ENCODE data around the gene ATL3. TPM values are rescaled to one million over a fixed set of nuclear protein-coding genes. Genes with fewer than 3 reads are reported as not detected.

ATL3 gene
- total and polyA plus RNA-seq, 2 of the 13 experiments (the other 11 are each of a cell fraction or from before 2014, with no cell fraction given): not detected

DNA sequence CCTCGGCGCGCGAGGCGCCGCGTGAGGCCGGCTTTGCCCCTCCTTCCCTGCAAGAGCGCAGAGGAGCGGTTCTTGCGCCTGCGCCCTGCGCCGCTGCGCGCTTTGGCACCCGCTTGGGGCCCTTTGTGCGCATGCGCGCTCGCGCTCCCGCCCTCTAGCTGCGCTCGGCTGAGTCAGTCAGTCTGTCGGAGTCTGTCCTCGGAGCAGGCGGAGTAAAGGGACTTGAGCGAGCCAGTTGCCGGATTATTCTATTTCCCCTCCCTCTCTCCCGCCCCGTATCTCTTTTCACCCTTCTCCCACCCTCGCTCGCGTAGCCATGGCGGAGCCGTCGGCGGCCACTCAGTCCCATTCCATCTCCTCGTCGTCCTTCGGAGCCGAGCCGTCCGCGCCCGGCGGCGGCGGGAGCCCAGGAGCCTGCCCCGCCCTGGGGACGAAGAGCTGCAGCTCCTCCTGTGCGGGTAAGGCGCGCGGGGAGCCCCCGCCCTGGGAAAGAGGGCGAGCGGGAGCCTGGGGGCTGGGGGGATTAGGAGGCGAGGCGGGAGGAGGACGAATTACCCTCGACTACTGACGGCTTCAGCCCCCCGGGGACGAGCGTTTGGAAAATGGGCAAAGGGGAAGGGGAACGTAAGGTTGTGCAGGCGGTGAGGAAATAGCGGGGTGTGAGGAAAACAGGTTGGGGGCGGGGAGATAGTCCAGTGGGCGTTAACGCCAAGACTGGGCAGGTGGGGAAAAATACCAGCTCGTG is 10.3 kb upstream of the ATL3 start, which contains the start of gene RTN3 (continued):
- TF ChIP-seq, protein P1, sequence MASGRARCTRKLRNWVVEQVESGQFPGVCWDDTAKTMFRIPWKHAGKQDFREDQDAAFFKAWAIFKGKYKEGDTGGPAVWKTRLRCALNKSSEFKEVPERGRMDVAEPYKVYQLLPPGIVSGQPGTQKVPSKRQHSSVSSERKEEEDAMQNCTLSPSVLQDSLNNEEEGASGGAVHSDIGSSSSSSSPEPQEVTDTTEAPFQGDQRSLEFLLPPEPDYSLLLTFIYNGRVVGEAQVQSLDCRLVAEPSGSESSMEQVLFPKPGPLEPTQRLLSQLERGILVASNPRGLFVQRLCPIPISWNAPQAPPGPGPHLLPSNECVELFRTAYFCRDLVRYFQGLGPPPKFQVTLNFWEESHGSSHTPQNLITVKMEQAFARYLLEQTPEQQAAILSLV (CRISPR knock-in tag; IDR thresholded peaks at IDR 0.05; ENCODE audit: borderline replicate concordance): peak; percentile 51; the same call in 1 of the 2 replicates

DNA sequence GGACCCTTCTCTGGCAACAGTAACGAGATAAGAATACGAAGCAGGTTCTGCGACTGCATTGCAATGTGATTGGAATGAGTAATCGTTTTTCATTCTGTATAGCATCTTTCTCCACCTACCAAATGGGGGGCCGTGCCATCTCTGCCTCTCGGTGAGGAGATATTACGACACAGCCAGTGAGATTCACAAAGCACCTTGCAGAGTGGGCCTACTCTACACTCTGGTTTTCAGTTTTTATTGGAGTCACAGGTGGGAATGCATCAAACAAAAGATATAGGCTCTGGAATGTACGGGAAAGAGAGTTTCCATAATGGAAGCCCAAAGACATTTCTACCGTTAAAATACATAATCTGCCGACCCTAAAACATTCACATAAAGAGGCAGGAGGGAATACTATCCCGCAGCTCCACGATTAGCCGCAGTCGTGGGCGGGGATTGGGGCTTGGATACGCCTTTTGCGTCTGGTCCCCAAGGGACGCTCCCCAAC is 9.7 kb upstream of the ATL3 start:
- Histone ChIP-seq H3K4me3 (replicated peaks in 1 of 3; ENCODE audit: insufficient read depth in 1 of 3, low read depth in 2 of 3, low read length in 3 of 3) (peak overlapping the region; percentile 29 to 83 (median 44); a peak in 5 of 6 replicates), H3K79me2 (ENCODE audit: insufficient read depth, low read length) (peaks cover 24% of the 10 kb centered on the region), H3K9ac (ENCODE audit: insufficient read depth, low read depth, low read length) (peak overlapping the region; percentile 77; the same call in 1 of the 2 replicates), H3K36me3 (replicated peaks in 1 of 2; ENCODE audit: control insufficient read depth in 1 of 2, insufficient read depth in 2 of 2, low read length in 2 of 2) (no peaks in the 10 kb centered on the region), H3K27me3 (ENCODE audit: control insufficient read depth in 1 of 2, insufficient read depth in 2 of 2, low read length in 2 of 2) (peaks cover 0 to 4% of the 10 kb centered on the region in 2 experiments; a peak in 2 of 5 replicates), H3K9me3 (ENCODE audit: low read length) (no peaks in the 10 kb centered on the region), H3K27ac (ENCODE audit: extremely low read length, insufficient read depth, low read length) (no peak overlapping the region), H2AFZ (ENCODE audit: low read length) (peak overlapping the region; percentile 96), H3K4me1 (ENCODE audit: insufficient read depth, low read length) (peaks cover 28% of the 10 kb centered on the region), H3K4me2 (ENCODE audit: low read depth, low read length) (peak overlapping the region; percentile 92), H4K20me1 (ENCODE audit: insufficient read depth, low read length) (no peaks in the 10 kb centered on the region; the same call in 1 of the 2 replicates)
- in situ Hi-C loops (cut with HindIII; ENCODE audit: extremely low pct_ligation_motif_present, low pct_unique_long_range_greater_than_20kb): no loop called here
- WGBS (ENCODE audit: low lambda C conversion rate): 22% methylated on average over 11 of the region's 18 CpGs
- intact Hi-C loops (cut with micrococcal nuclease; ENCODE audit: unreplicated experiment): loop anchor here (5.0 kb wide), 1 partner anchor 56 kb away; no protein-coding TSS in a partner anchor
- no TSS peak for BruUV-seq (replicated peaks)
- FAIRE-seq (no peak), ATAC-seq (no peak), DNase-seq (ENCODE audit: low spot score) (no peak)
- CTCF ChIA-PET (ENCODE audit: low intra/inter-chr PET ratio, low total read pairs): no interaction called here
- POLR2A ChIA-PET: interaction anchor here (0.6 to 2.8 kb wide), 11 partner anchors 7 to 674 kb away, joined by 3 to 16 read pairs (median 4); partner anchors contain the start of gene ZFTA
- TF ChIP-seq ZNF335 (CRISPR knock-in tag; IDR thresholded peaks at IDR 0.05) (no peak), RELA (CRISPR knock-in tag; IDR thresholded peaks at IDR 0.05) (no peak), KLF9 (CRISPR knock-in tag; IDR thresholded peaks at IDR 0.05; ENCODE audit: low read depth) (no peak), ZNF484 (CRISPR knock-in tag; IDR thresholded peaks at IDR 0.05; ENCODE audit: borderline replicate concordance, low read depth) (no peak), YEATS4 (CRISPR knock-in tag; IDR thresholded peaks at IDR 0.05; ENCODE audit: borderline replicate concordance) (peak; percentile 2; the same call in 1 of the 2 replicates), ATAD3A (CRISPR knock-in tag; IDR thresholded peaks at IDR 0.05) (no peak), REPIN1 (CRISPR knock-in tag; IDR thresholded peaks at IDR 0.05; ENCODE audit: borderline replicate concordance, low read depth) (peak; percentile 16; the same call in 1 of the 2 replicates), ARHGAP35 (CRISPR knock-in tag; IDR thresholded peaks at IDR 0.05; ENCODE audit: borderline replicate concordance) (no peak), ZNF709 (CRISPR knock-in tag; IDR thresholded peaks at IDR 0.05) (no peak; the same call in 1 of the 2 replicates), ZNF354B (CRISPR knock-in tag; IDR thresholded peaks at IDR 0.05) (0 out of 2 replicates have a peak, but pooled peaks have one; percentile 43), PAX8 (CRISPR knock-in tag; IDR thresholded peaks at IDR 0.05; ENCODE audit: borderline replicate concordance) (no peak)
- TF ChIP-seq, protein P2, sequence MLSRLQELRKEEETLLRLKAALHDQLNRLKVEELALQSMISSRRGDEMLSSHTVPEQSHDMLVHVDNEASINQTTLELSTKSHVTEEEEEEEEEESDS (CRISPR knock-in tag; IDR thresholded peaks at IDR 0.05; ENCODE audit: borderline replicate concordance): no peak
- TF ChIP-seq, protein P3, sequence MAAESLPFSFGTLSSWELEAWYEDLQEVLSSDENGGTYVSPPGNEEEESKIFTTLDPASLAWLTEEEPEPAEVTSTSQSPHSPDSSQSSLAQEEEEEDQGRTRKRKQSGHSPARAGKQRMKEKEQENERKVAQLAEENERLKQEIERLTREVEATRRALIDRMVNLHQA (CRISPR knock-in tag; IDR thresholded peaks at IDR 0.05): no peak
- TF ChIP-seq, protein P4, sequence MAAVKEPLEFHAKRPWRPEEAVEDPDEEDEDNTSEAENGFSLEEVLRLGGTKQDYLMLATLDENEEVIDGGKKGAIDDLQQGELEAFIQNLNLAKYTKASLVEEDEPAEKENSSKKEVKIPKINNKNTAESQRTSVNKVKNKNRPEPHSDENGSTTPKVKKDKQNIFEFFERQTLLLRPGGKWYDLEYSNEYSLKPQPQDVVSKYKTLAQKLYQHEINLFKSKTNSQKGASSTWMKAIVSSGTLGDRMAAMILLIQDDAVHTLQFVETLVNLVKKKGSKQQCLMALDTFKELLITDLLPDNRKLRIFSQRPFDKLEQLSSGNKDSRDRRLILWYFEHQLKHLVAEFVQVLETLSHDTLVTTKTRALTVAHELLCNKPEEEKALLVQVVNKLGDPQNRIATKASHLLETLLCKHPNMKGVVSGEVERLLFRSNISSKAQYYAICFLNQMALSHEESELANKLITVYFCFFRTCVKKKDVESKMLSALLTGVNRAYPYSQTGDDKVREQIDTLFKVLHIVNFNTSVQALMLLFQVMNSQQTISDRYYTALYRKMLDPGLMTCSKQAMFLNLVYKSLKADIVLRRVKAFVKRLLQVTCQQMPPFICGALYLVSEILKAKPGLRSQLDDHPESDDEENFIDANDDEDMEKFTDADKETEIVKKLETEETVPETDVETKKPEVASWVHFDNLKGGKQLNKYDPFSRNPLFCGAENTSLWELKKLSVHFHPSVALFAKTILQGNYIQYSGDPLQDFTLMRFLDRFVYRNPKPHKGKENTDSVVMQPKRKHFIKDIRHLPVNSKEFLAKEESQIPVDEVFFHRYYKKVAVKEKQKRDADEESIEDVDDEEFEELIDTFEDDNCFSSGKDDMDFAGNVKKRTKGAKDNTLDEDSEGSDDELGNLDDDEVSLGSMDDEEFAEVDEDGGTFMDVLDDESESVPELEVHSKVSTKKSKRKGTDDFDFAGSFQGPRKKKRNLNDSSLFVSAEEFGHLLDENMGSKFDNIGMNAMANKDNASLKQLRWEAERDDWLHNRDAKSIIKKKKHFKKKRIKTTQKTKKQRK (IDR thresholded peaks at IDR 0.05; ENCODE audit: low read length): no peak

Measured in HepG2 (cell line).